Suprapubic skin (tissue), 4 donors: ENCODE measurements around the gene PI3.

Experiments
- CTCF ChIP-seq, 2 donors: fragments of 200-600 bp in 1 of 2; fragments of 450-650 bp in 1 of 2; sonication (generic) in 1 of 2; IDR thresholded peaks; one replicate each; pipeline ENCODE4 v1.5.1; 2016 to 2019; ENCODE audit warnings: antibody characterized with exemption in 2 of 2, mild to moderate bottlenecking in 1 of 2, moderate library complexity in 1 of 2
- POLR2A ChIP-seq, 2 donors: fragments of 450-650 bp; IDR thresholded peaks; one replicate each; pipeline ENCODE4 v1.6.1; 2017; ENCODE audit warnings: antibody characterized with exemption in 2 of 2, mild to moderate bottlenecking in 2 of 2, moderate library complexity in 2 of 2
- POLR2AphosphoS5 ChIP-seq, 3 donors: sonication (generic); formaldehyde crosslinking; IDR thresholded peaks; one replicate each; pipeline ENCODE4 v1.6.1; 2017; ENCODE audit warnings: antibody characterized with exemption in 3 of 3

GRCh38 chr20:45193331-45193730 lies 18.6 kb downstream of the PI3 start:
- TF ChIP-seq CTCF (IDR thresholded peaks at IDR 0.05) (no peak), POLR2AphosphoS5 (IDR thresholded peaks at IDR 0.05) (no peak), POLR2A (IDR thresholded peaks at IDR 0.05) (no peak)
